ENCODE results near the gene PKLR.
A peak's percentile ranks its signal among the peaks of the same experiment; 100 is the strongest.
"Not testable (repeated sequence)": the region's sequence is repeated elsewhere in the genome, so short reads cannot be mapped to it uniquely, and the experiment has no call there.

The PKLR gene

GRCh38 chr1:155247667-155248553, 53.3 kb downstream of the PKLR start:
- H3K27me3 Mint-ChIP-seq (ENCODE audit: low read depth, poor library complexity) = no peaks in the 10 kb centered on the region
- DNase-seq = no peak
- TF ChIP-seq CTCF (IDR thresholded peaks at IDR 0.05) = no peak
- no peak overlapping the region for H3K4me3 Mint-ChIP-seq
- H3K9me3 Mint-ChIP-seq = no peaks in the 10 kb centered on the region
- H3K4me1 Mint-ChIP-seq = peaks cover 48% of the 10 kb centered on the region
- H3K36me3 Mint-ChIP-seq (ENCODE audit: low read depth) = peaks cover 16% of the 10 kb centered on the region
- peak overlapping the region; percentile 86 for H3K27ac Mint-ChIP-seq

- not testable (repeated sequence) for H3K9me3 Mint-ChIP-seq; H3K27ac Mint-ChIP-seq; H3K4me3 Mint-ChIP-seq; DNase-seq; H3K27me3 Mint-ChIP-seq (ENCODE audit: low read depth, poor library complexity)
- peaks cover 16% of the 10 kb centered on the region for H3K36me3 Mint-ChIP-seq (ENCODE audit: low read depth)
- peaks cover 50% of the 10 kb centered on the region for H3K4me1 Mint-ChIP-seq
Measured at GRCh38 chr1:155246796-155247195, 54.4 kb downstream of the PKLR start.

- peaks cover 53% of the 10 kb centered on the region for H3K4me1 Mint-ChIP-seq
- H3K9me3 Mint-ChIP-seq = no peaks in the 10 kb centered on the region
- peak overlapping the region; percentile 14 for H3K27ac Mint-ChIP-seq
- H3K36me3 Mint-ChIP-seq (ENCODE audit: low read depth) = peaks cover 16% of the 10 kb centered on the region
- peak overlapping the region; percentile 79 for H3K4me3 Mint-ChIP-seq
- no peak for DNase-seq
- no peak for TF ChIP-seq CTCF (IDR thresholded peaks at IDR 0.05)
- H3K27me3 Mint-ChIP-seq (ENCODE audit: low read depth, poor library complexity) = no peaks in the 10 kb centered on the region
Measured at GRCh38 chr1:155245163-155245524, 56.1 kb downstream of the PKLR start.

- Mint-ChIP-seq H3K9me3 (no peaks in the 10 kb centered on the region), H3K27ac (peak overlapping the region; percentile 14), H3K4me1 (peaks cover 53% of the 10 kb centered on the region), H3K36me3 (ENCODE audit: low read depth) (peaks cover 16% of the 10 kb centered on the region), H3K27me3 (ENCODE audit: low read depth, poor library complexity) (no peaks in the 10 kb centered on the region), H3K4me3 (peak overlapping the region; percentile 79)
- peak; percentile 94 for DNase-seq
- peak; percentile 24 for TF ChIP-seq CTCF (IDR thresholded peaks at IDR 0.05)
Measured at GRCh38 chr1:155244368-155245162, 56.7 kb downstream of the PKLR start.

GRCh38 chr1:155242805-155243358, 58.4 kb downstream of the PKLR start:
- peaks cover 16% of the 10 kb centered on the region for H3K36me3 Mint-ChIP-seq (ENCODE audit: low read depth)
- H3K27me3 Mint-ChIP-seq (ENCODE audit: low read depth, poor library complexity) = no peaks in the 10 kb centered on the region
- peaks cover 53% of the 10 kb centered on the region for H3K4me1 Mint-ChIP-seq
- H3K9me3 Mint-ChIP-seq = no peaks in the 10 kb centered on the region
- TF ChIP-seq CTCF (IDR thresholded peaks at IDR 0.05) = no peak
- DNase-seq = no peak
- peak overlapping the region; percentile 85 for H3K27ac Mint-ChIP-seq
- H3K4me3 Mint-ChIP-seq = peak overlapping the region; percentile 79

GRCh38 chr1:155241841-155242264, 59.4 kb downstream of the PKLR start:
- Mint-ChIP-seq H3K27ac (no peak overlapping the region), H3K4me1 (peaks cover 53% of the 10 kb centered on the region), H3K9me3 (no peaks in the 10 kb centered on the region), H3K27me3 (ENCODE audit: low read depth, poor library complexity) (no peaks in the 10 kb centered on the region), H3K4me3 (no peak overlapping the region), H3K36me3 (ENCODE audit: low read depth) (peaks cover 12% of the 10 kb centered on the region)
- no peak for TF ChIP-seq CTCF (IDR thresholded peaks at IDR 0.05)
- no peak for DNase-seq

Data from nephron progenitor cell (in vitro differentiated cells).